Mesodermal cell (in vitro differentiated cells): ENCODE data around the gene TP63.

Source experiments
- H3K27ac ChIP-seq: 2 replicates; pipeline ENCODE4 v1.7.0; 2013; ENCODE audit warnings: mild to moderate bottlenecking, low read depth, low read length, moderate library complexity; ENCODE audit not compliant: severe bottlenecking
- H3K36me3 ChIP-seq: 2 replicates; pipeline ENCODE4 v1.7.1; 2013; ENCODE audit warnings: mild to moderate bottlenecking, low read length, moderate library complexity; ENCODE audit not compliant: control insufficient read depth, insufficient read depth
- H3K4me1 ChIP-seq: one replicate; pipeline ENCODE4 v1.7.1; 2013; ENCODE audit warnings: mild to moderate bottlenecking, low read length; ENCODE audit not compliant: insufficient read depth, control insufficient read depth, poor library complexity, severe bottlenecking
- H3K4me3 ChIP-seq: 2 replicates; pipeline ENCODE4 v1.7.0; 2013; ENCODE audit warnings: low read length, control low read depth, mild to moderate bottlenecking; ENCODE audit not compliant: insufficient read depth, poor library complexity, severe bottlenecking; ENCODE audit errors: extremely low read depth
- H3K9me3 ChIP-seq: 2 replicates; pipeline ENCODE4 v1.7.1; 2013; ENCODE audit warnings: mild to moderate bottlenecking, low read length, moderate library complexity; ENCODE audit not compliant: control insufficient read depth
- WGBS, 2 experiments: methylation state at CpG; one replicate each; pipeline ENCODE4 v1.1.5; 2013; ENCODE audit warnings: missing lambda C conversion rate in 2 of 2; ENCODE audit not compliant: insufficient coverage in 2 of 2; 5-methylcytosine and 5-hydroxymethylcytosine counted together

TP63 gene

DNA sequence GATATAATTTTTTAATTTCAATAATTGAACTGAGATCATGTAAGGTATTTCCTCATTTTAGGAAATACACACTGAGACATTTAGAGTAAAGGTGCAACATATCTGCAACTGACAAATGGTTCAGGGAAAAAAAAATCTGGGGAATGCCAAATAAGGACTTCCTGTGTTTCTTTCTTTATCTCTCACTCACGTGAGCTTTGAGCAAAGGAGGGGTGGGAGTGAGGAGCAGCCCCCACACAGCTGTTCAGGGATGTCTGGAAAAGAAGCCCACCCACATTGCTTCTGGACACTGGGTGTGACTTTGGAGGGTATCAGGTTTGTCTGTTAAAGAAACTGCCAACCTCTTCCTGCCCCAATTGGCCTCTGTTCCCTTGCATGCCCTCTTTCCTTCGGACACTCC, 5.6 kb upstream of the TP63 start:
- H3K4me3 ChIP-seq, result no peak overlapping the region
- H3K27ac ChIP-seq, result no peak overlapping the region
- H3K4me1 ChIP-seq, result no peaks in the 10 kb centered on the region
- H3K36me3 ChIP-seq, result no peaks in the 10 kb centered on the region
- 29% methylated on average over 1 of the region's 2 CpGs; no CpG with 5 or more reads in 1 of the 2 experiments for WGBS, 2 experiments
- no peaks in the 10 kb centered on the region for H3K9me3 ChIP-seq

DNA sequence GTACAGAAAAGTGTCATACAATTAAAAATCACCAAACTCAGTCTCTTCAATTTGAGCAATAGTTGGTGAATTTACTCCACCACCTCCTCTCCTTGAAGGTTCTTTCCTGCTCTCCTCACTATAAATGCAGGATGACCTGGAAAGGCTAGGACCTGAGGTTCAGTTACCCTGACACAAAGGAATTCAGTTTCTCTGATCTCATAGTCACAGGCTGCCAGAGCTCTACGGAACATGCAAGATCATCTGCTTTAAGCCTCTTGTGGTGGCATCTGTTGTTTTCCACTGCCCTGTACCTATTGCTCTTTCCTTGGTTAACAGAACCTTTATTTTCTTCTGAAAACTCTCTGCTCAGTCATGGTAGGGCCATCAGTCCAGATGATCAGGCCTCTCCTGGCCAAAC, 4.9 kb upstream of the TP63 start:
- 92 to 100% methylated on average over 1 of the region's 1 CpG for WGBS, 2 experiments
- no peaks in the 10 kb centered on the region for H3K4me1 ChIP-seq
- H3K36me3 ChIP-seq, result no peaks in the 10 kb centered on the region
- H3K4me3 ChIP-seq, result no peak overlapping the region
- H3K27ac ChIP-seq, result no peak overlapping the region
- no peaks in the 10 kb centered on the region for H3K9me3 ChIP-seq

- no peaks in the 10 kb centered on the region for H3K9me3 ChIP-seq
- H3K4me3 ChIP-seq, result no peak overlapping the region
- no peaks in the 10 kb centered on the region for H3K36me3 ChIP-seq
- no peaks in the 10 kb centered on the region for H3K4me1 ChIP-seq
- 100% methylated on average over 1 of the region's 3 CpGs; no CpG with 5 or more reads in 1 of the 2 experiments for WGBS, 2 experiments
- H3K27ac ChIP-seq, result no peak overlapping the region
These were observed 1.3 kb upstream of the TP63 start for GRCh38 chr3:189629803-189630455.

DNA sequence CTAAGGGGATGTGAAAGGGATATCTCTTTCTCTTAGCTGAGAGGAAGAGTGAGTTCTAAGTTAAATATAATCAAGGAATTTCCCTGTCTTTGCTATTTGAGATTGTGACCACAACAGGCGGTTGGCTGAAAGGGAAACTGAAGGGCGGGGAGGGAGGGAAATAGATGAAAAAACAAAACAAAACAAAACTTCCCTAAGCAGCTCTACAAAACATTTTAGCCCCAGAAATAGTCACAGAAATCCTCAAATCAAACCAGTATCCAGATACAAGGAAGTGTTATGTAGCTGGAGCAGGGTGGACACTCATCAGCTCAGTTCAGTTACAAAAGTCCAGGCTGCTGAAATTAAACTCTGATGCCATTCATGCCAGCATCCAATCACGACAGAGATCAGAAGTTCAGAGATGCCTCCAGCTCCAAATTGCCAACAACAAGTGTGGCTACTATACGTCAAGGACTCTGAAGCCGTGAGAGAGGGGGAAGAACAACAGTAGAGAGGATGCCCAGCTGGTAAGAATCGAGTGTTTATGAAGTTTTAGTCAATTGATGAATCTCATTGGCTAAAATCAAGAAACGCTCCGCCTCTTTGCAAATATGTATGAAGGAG, 319 bp upstream of the TP63 start:
- Histone ChIP-seq H3K36me3 (no peaks in the 10 kb centered on the region), H3K4me3 (no peak overlapping the region), H3K9me3 (no peaks in the 10 kb centered on the region), H3K4me1 (no peaks in the 10 kb centered on the region), H3K27ac (no peak overlapping the region)
- WGBS, 2 experiments, result 96% methylated on average over 3 of the region's 8 CpGs; no CpG with 5 or more reads in 1 of the 2 experiments

DNA sequence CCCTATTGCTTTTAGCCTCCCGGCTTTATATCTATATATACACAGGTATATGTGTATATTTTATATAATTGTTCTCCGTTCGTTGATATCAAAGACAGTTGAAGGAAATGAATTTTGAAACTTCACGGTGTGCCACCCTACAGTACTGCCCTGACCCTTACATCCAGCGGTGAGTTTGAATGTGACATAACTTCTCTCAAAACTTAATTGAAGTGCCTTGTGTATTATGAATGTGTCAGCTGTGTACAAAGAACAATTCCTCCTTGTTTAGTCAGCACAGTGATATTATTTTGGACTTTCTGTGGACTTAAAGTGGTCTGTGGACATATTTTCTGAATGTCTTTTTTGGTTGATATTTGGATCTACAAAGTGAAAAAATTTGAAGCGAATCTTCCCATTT, 220 bp downstream of the TP63 start:
- Histone ChIP-seq H3K36me3 (no peaks in the 10 kb centered on the region), H3K27ac (no peak overlapping the region), H3K9me3 (no peaks in the 10 kb centered on the region), H3K4me3 (no peak overlapping the region), H3K4me1 (no peaks in the 10 kb centered on the region)
- WGBS, 2 experiments, result 100% methylated on average over 1 of the region's 6 CpGs; no CpG with 5 or more reads in 1 of the 2 experiments

GRCh38 chr3:189632242-189632641, 1.1 kb downstream of the TP63 start:
- no peak overlapping the region for H3K27ac ChIP-seq
- H3K4me3 ChIP-seq, result no peak overlapping the region
- 66 to 85% methylated on average over 3 to 4 of the region's 5 CpGs for WGBS, 2 experiments
- no peaks in the 10 kb centered on the region for H3K9me3 ChIP-seq
- no peaks in the 10 kb centered on the region for H3K4me1 ChIP-seq
- no peaks in the 10 kb centered on the region for H3K36me3 ChIP-seq

- Histone ChIP-seq H3K27ac (no peak overlapping the region), H3K4me1 (no peaks in the 10 kb centered on the region), H3K4me3 (no peak overlapping the region), H3K9me3 (no peaks in the 10 kb centered on the region), H3K36me3 (no peaks in the 10 kb centered on the region)
- WGBS, 2 experiments, result 50 to 62% methylated on average over 2 to 3 of the region's 3 CpGs
These were observed 4.2 kb downstream of the TP63 start for GRCh38 chr3:189635339-189635738.

- Histone ChIP-seq H3K4me3 (no peak overlapping the region), H3K27ac (no peak overlapping the region), H3K36me3 (no peaks in the 10 kb centered on the region), H3K4me1 (no peaks in the 10 kb centered on the region), H3K9me3 (no peaks in the 10 kb centered on the region)
- WGBS, 2 experiments, result 59 to 84% methylated on average over 5 of the region's 5 CpGs
These were observed 4.9 kb downstream of the TP63 start for GRCh38 chr3:189636048-189636447.

- H3K4me3 ChIP-seq, result no peak overlapping the region
- H3K4me1 ChIP-seq, result no peaks in the 10 kb centered on the region
- no peak overlapping the region for H3K27ac ChIP-seq
- no peaks in the 10 kb centered on the region for H3K36me3 ChIP-seq
- no peaks in the 10 kb centered on the region for H3K9me3 ChIP-seq
- WGBS, 2 experiments, result 86 to 100% methylated on average over 2 to 3 of the region's 4 CpGs
These were observed 6.6 kb downstream of the TP63 start for GRCh38 chr3:189637750-189638149.

DNA sequence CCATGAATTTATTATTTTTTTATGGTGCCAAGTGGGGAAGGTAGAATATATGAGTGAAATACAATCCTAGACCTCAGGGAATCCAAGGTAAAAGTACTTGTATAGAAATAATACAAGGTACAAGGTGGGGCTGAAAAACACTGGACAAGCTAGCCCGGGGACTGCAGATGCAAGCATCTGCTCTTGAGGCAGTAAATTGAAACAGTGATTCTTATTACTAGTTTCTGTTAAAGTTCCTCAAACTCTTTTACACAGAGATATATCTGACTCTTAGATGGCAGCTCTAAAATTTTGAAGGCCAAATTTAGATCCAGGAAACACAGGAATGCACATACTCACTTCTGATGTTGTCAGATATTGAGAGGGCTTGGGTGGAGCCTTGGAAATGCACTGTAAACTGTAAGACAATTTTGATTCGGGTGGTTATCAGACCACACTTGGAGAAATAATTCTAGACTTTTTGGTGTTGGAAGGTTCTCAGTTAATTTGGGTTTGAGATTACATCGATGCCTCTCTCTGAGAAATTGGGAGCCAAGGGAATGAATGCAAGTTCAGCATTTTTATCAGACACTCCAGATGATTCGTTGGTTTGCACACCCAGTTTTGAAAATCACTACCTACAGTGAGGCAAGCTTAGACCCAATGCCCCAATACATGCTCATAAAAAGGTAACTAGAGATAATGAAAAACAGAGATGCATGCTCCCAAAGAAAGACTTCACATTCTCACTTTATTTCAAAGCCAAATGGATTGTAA, 7.3 kb downstream of the TP63 start:
- no peak overlapping the region for H3K27ac ChIP-seq
- H3K4me3 ChIP-seq, result no peak overlapping the region
- no peaks in the 10 kb centered on the region for H3K9me3 ChIP-seq
- no peaks in the 10 kb centered on the region for H3K36me3 ChIP-seq
- no peaks in the 10 kb centered on the region for H3K4me1 ChIP-seq
- WGBS, 2 experiments, result 91 to 93% methylated on average over 3 of the region's 4 CpGs

DNA sequence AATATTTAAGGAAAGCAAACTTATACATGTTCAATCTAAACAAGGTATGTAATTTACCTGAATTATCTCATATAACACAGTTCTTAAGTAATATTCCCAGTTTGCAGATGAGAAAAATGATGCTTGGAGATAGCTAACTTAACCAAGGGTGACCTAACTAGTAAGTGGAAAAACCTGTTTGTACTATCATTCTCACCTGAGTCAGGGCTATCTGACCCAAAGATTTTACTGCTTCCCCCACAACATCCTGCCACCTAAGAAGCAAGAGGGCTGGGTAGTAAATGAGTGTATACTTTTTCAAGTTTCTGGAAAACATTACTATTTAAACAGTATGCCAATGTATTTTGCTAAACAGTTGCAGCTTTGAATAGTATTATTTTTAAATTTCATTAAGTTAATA, 10.6 kb downstream of the TP63 start:
- Histone ChIP-seq H3K4me1 (no peaks in the 10 kb centered on the region), H3K27ac (no peak overlapping the region), H3K36me3 (no peaks in the 10 kb centered on the region), H3K9me3 (no peaks in the 10 kb centered on the region), H3K4me3 (no peak overlapping the region)
